ENCODE results near the gene CD84. TPM values are rescaled to one million over a fixed set of nuclear protein-coding genes. Genes with fewer than 3 reads are reported as not detected.
A peak's percentile ranks its signal among the peaks of the same experiment; 100 is the strongest.

Gene CD84
- total RNA-seq, 1 donor from 2014 or later: not detected

DNA sequence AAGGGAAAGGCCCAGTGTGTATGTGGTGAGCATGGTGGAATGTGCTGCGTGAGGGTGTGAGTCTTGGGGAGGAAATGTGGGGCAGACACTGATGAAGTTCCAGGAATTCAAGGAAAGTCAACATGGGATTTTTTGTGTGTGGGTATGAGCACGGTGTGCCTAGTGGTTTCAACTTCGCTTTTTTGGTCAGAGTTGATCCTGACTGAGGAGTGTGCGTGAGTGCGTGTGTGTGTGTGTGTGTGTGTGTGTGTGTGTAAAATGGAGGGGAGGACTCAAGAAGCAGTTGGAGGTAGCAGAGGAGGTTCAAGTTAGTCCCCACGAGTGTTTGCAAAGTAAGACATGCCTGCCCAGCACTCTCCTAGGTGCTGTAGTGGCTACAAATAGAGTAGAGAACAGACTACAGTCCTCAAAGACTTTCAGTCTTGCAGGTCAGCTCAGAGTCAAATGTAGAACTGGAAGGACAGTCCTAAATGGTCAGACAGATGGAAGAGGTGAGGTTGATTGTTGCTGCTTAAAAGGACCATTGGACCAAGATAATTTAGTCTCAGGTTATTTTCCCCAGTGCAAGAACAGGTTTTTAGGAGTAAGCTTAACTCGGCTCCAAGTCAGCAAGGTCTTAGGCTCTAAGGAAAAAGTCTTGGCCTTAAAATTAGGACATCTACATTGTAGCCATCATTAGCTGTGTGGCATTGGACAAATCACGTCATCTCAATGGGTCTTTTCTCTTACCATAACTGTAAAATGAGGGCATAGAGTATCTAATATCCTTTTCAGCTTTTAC is 42.5 kb upstream of the CD84 start:
- H3K36me3 Mint-ChIP-seq (ENCODE audit: low read depth): no peaks in the 10 kb centered on the region
- peaks cover 4% of the 10 kb centered on the region for H3K4me1 Mint-ChIP-seq (ENCODE audit: low read depth)
- DNase-seq (ENCODE audit: low spot score): no peak
- peaks cover 13% of the 10 kb centered on the region for H3K27me3 Mint-ChIP-seq (ENCODE audit: low read depth)
- no peak overlapping the region for H3K27ac Mint-ChIP-seq (ENCODE audit: unreplicated experiment)
- TF ChIP-seq, protein P1, sequence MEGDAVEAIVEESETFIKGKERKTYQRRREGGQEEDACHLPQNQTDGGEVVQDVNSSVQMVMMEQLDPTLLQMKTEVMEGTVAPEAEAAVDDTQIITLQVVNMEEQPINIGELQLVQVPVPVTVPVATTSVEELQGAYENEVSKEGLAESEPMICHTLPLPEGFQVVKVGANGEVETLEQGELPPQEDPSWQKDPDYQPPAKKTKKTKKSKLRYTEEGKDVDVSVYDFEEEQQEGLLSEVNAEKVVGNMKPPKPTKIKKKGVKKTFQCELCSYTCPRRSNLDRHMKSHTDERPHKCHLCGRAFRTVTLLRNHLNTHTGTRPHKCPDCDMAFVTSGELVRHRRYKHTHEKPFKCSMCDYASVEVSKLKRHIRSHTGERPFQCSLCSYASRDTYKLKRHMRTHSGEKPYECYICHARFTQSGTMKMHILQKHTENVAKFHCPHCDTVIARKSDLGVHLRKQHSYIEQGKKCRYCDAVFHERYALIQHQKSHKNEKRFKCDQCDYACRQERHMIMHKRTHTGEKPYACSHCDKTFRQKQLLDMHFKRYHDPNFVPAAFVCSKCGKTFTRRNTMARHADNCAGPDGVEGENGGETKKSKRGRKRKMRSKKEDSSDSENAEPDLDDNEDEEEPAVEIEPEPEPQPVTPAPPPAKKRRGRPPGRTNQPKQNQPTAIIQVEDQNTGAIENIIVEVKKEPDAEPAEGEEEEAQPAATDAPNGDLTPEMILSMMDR (IDR thresholded peaks at IDR 0.05): no peak
- no peak overlapping the region for H3K4me3 Mint-ChIP-seq (ENCODE audit: unreplicated experiment)
- peaks cover 5% of the 10 kb centered on the region for H3K9me3 Mint-ChIP-seq (ENCODE audit: low read depth)

DNA sequence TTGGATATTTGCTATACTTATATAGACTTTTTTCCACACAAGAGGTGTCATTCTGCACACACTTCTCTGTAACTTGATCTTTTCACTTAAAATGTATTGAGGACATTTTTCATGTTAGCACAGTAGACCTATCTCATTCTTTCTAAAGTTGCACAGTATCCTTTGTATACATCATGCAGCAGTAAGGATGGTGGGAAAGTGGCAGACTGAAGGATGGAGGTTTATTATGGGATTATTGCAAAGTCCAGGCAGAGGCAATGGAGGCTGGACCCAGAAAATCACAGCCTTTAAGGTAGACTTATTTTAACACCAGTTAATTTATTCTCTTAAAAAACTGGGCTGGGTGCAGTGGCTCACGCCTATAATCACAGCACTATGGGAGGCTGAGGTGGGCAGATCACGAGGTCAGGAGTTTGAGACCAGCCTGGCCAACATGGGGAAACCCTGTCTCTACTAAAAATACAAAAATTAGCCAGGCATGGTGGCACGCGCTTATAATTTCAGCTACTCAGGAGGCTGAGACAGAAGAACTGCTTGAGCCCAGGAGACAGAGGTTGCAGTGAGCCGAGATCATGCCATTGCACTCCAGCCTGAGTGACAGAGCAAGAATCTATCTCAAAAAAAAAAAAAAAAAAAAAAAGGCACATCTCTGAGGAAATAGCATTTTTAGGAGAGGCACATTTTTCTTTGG is 41.8 kb upstream of the CD84 start:
- H3K4me1 Mint-ChIP-seq (ENCODE audit: low read depth): peaks cover 4% of the 10 kb centered on the region
- no peak for DNase-seq (ENCODE audit: low spot score)
- no peak overlapping the region for H3K4me3 Mint-ChIP-seq (ENCODE audit: unreplicated experiment)
- TF ChIP-seq, protein P1 (IDR thresholded peaks at IDR 0.05): no peak
- H3K27ac Mint-ChIP-seq (ENCODE audit: unreplicated experiment): no peak overlapping the region
- peaks cover 10% of the 10 kb centered on the region for H3K27me3 Mint-ChIP-seq (ENCODE audit: low read depth)
- H3K9me3 Mint-ChIP-seq (ENCODE audit: low read depth): peaks cover 5% of the 10 kb centered on the region
- H3K36me3 Mint-ChIP-seq (ENCODE audit: low read depth): no peaks in the 10 kb centered on the region

DNA sequence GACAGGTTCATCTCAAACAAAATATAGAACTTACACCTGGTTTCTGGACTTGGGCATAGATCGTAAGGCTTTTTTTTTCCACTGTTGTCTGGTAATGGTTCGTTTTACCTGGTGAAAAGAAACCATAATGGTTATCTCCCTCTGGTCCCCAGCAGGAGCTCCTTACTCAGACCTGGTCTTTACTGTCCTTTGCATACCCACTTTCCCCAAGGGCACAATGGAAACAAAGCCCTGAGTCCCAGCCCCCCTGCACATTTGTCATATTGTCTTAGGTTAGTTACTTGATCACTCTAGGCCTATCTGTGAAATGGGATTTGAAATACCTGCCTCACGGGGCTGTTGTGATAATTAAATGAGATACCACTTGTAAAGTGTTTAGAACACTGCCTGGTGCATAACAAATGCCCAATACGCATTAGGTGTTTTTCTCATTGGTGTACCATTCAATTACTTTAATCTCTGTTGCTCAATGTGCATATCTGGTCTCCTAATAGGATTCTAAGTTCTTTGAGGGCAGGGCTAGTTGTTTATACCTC is 40.5 kb upstream of the CD84 start:
- Mint-ChIP-seq H3K9me3 (ENCODE audit: low read depth) (peaks cover 5% of the 10 kb centered on the region), H3K4me1 (ENCODE audit: low read depth) (peaks cover 4% of the 10 kb centered on the region), H3K4me3 (ENCODE audit: unreplicated experiment) (no peak overlapping the region), H3K27me3 (ENCODE audit: low read depth) (peaks cover 12% of the 10 kb centered on the region), H3K27ac (ENCODE audit: unreplicated experiment) (no peak overlapping the region), H3K36me3 (ENCODE audit: low read depth) (no peaks in the 10 kb centered on the region)
- no peak for DNase-seq (ENCODE audit: low spot score)
- TF ChIP-seq, protein P1 (IDR thresholded peaks at IDR 0.05): no peak

DNA sequence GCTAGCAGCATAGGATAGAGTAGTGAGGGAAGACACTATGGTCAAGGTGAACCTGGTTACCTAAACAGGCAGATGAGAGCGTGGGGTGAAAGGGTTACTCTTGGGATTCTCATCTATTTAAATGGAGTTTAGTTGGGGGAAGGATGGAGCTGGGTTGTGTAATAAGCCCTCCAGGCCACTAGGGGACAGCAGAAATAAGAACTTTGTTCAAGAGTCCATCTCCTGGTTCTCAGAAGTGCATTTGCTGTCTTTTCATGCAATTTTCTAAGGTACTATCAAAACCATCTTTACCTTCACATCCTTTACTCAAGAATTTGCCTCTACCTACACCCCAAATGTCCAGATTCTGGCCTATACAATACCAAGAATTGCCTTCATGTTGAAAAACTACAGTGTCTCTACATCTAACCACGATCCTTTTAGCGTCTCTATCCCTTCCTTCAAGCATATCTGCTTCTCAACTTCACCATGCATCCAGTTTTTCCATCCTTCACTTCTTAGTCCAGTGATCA is 39.5 kb upstream of the CD84 start:
- peaks cover 4% of the 10 kb centered on the region for H3K4me1 Mint-ChIP-seq (ENCODE audit: low read depth)
- H3K9me3 Mint-ChIP-seq (ENCODE audit: low read depth): peaks cover 5% of the 10 kb centered on the region
- H3K27ac Mint-ChIP-seq (ENCODE audit: unreplicated experiment): no peak overlapping the region
- no peak overlapping the region for H3K4me3 Mint-ChIP-seq (ENCODE audit: unreplicated experiment)
- DNase-seq (ENCODE audit: low spot score): no peak
- no peaks in the 10 kb centered on the region for H3K36me3 Mint-ChIP-seq (ENCODE audit: low read depth)
- H3K27me3 Mint-ChIP-seq (ENCODE audit: low read depth): peaks cover 12% of the 10 kb centered on the region
- TF ChIP-seq, protein P1 (IDR thresholded peaks at IDR 0.05): peak; percentile 48

DNA sequence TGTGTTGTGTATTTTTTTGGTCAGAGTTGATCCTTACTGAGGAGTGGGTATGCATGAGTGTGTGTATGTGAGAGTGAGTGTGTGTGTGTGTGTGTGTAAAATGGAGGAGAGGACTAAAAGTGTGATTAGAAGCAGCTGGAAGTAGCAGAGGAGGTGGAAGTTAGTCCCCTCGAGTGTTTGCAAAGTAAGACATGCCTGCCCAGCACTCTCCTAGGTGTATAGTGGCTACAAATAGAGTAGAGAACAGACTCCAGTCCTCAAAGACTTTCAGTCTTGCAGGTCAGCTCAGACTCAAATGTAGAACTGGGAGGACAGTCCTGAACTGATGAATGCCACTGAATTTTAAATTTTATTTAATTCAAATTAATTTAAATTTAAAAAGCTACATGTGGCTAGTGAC is 39.0 kb upstream of the CD84 start:
- Mint-ChIP-seq H3K9me3 (ENCODE audit: low read depth) (peaks cover 5% of the 10 kb centered on the region), H3K4me3 (ENCODE audit: unreplicated experiment) (no peak overlapping the region)

More for the DNA sequence above, 39.0 kb upstream of the CD84 start:
- TF ChIP-seq, protein P1 (IDR thresholded peaks at IDR 0.05): no peak
- H3K27me3 Mint-ChIP-seq (ENCODE audit: low read depth): peaks cover 13% of the 10 kb centered on the region
- peaks cover 4% of the 10 kb centered on the region for H3K4me1 Mint-ChIP-seq (ENCODE audit: low read depth)
- H3K27ac Mint-ChIP-seq (ENCODE audit: unreplicated experiment): no peak overlapping the region
- no peak for DNase-seq (ENCODE audit: low spot score)
- H3K36me3 Mint-ChIP-seq (ENCODE audit: low read depth): no peaks in the 10 kb centered on the region
